Islet of Langerhans (tissue), 1 donor: ENCODE results near the gene ARL6IP1.
"Not testable (repeated sequence)": the region's sequence is repeated elsewhere in the genome, so short reads cannot be mapped to it uniquely, and the experiment has no call there.

Source experiments
- FAIRE-seq: peaks from one replicate; lab custom pipeline; 2011; peaks lifted over from hg19 to GRCh38; lab: Jason Lieb, UNC

The ARL6IP1 gene

DNA sequence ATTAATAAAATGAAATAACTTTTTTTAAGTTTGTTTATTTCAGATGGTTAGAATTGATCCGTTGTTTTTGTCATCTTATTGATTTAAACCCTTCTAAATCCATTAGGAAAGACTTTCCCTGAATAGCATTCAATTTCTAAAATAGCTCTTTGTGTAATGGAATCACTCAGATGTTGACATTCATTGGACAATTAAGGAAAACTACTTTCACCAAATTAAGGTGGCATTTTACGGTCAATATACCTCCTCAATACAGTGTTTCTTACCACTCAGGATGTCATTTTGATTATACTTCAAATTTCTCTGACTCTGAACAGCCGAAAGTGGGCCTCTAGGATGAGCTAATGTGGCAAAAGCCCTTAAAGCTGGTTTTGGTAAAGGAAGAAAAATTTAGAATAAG is 1.8 kb downstream of the ARL6IP1 start:
- peak; percentile 27 for FAIRE-seq

DNA sequence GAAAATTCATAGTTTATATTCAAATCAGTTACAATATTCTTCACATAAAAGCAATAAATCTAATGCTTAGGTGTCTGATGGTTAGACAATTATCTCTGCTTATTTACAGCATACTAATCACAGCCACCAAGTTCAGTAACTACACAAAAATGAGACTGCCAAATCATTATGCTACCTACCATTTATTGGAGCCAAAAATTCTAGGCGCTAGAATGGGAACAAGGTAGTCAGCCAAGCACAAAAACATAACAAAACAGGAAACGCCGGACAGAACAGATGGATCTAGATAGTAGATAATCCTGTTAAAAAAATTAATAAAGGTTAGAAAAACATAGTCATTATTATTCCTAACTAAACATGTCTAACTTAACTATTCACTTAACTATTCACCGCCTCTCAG is 3.6 kb downstream of the ARL6IP1 start:
- no peak for FAIRE-seq

DNA sequence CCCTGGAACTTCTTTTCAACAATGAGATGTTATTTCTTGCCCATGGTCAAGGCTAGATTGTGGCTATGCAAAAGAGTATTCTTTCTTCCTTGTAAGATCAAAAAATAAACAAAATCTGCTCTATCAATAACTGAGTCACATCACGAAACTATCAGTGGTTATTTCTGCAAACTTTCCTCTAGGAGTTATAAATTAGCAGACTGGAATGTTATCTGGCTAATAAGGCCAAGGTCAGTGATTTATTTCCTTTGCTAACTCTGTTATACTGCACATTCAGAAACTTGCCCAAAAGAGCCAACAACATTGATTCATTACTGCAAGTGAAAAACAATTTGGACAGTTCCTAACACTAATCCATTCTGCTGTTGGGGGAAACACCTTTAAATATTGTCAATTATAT is 5.0 kb downstream of the ARL6IP1 start:
- no peak for FAIRE-seq

DNA sequence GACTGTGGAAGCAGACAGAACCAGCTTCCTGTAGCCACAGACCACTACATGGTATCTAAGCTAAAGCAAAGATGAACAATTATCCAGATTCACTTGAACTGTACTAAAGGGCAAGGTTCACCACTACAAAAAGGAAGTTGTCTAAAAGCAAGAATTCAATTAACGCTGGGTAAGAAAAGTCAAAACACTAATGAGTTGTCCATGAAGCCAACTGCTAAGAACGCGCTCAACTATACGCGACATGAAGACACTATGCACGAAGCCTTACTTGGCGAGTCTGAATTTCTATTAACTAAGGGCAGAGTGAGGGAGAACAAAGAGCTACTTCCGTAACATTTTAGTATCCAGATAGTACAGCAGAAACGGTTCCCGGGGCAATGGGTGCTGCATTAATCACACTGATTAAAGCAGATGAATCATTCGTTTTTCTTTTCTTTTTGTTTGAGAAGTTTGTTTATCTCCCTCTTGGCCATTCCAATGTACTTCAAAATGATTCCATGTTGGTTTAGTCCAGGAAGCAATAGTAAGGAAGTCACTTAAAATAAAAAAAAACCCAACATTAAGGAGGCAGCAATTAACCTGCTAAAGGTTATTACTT is 8.4 kb downstream of the ARL6IP1 start:
- no peak for FAIRE-seq

DNA sequence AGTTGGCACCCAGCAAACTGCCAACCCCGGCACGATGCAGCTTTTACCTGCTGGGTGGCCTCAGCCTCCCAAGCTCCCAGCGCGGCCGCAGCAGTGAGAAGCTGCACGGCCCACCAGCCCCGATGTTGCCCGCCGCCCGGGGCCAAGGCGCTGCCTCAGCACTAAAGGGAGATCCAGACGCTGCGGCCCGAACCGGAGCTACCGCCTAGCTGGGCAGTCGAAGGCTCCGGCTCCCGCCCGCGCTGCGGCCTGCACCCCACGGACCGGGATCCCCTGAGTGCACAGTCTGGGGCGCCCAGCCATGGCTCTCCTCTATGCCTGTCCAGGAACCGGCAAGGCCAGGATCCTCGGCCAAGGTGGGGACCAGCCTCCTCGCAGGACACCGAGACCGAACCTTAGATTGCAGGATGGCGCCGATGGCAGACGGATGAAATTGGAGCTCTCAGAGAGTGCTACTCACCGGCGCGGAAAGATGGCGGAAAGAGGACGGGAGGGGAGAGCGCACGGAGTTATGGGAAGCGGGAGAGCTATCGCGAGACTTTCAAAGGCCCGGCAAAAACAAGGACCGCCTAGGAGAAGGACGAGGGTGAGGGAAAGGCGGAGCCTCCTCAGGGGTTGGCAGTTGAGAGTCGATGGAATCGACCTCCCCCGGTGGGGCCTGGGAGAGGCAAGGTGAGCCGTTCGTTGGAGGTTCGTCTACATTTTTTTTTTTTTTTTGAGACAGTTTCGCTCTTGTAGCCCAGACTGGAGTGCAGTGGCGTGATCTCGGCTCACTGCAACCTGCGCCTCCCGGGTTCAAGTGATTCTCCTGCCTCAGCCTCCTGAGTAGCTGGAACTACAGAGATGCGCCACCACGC is 11.3 kb downstream of the ARL6IP1 start, which contains the start of gene RPS15A:
Gene RPS15A (minus strand): TSS at position 485 of the 857 bp plus-strand sequence. CDS start 1,221 bp downstream, outside the sequence.
- FAIRE-seq = no peak

DNA sequence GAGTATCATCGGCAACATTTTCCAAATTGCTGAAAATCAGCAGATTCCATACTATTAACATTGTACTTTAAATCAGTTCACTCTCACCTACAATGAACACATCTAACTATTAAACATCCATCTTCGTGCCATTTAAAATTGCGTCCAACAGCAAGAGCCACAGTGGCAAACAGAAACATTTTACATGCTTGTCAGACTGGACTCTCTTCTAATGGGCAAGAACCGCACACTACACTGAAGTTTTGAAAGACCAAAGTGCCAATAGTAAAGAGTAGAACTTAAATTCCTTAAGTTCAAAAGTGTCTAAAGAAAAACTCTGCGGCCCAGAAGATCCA is 11.9 kb downstream of the ARL6IP1 start:
- no peak for FAIRE-seq

DNA sequence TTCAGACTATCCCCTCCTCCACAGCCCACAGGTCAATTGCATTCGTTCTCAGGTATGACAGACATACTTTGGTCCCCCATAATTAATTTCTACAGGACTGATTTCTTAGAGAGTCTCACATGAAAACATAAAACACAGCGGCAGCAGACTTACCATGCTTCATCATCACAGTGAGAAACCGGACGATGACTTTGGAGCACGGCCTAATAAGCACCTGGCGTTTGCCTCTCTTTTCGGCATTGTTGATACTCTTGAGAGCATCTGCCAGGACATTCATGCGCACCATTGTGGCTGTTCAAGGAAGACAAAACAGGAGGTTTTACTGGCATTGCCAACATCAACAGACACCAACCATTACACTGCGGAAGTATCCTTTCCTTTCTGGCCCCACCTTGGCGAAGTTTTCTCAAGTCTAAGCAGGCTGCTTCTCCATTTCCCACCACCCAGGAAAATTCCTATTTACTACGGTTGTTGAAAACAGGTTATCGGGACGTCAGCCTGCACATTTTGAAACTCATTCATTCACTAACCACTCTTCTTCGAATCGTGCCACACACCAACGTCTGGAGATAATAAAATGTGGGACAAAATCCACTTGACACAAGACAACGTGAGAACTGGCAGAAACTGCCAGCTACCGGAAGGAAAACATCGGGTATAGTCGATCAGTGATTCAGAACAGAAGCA is 12.4 kb downstream of the ARL6IP1 start:
- no peak for FAIRE-seq

DNA sequence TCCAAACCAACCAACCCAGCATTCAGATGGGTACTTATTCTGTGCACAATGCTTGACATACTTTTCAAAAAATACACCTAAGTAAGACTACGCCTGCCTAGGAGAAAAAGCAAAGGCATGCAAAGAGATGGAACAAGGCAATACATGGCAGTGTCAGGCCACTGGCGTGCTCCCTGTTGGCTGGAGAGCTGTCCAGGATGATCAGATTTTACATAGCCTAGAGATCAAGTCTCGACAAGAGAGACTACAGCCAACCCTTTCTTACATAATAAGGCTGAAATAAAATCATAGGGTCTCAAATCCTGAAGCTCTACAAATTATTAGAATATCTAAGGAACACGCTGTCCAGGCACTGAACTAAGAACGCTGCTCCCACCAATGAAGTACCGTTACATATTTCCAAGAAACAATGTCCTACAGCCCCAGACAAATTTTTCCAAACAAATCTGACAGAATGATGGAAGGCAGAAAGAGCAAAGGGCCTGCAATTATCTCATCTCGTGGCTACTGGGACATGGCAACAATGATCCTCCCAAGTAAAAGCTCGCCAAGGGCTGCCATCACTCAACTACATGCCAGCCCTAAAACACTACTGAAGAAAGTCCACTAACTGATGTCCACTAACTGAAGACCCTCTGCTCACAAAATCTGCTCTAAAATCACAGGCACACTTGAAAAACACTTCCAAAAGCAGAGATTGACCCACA is 16.3 kb downstream of the ARL6IP1 start:
- FAIRE-seq = no peak

DNA sequence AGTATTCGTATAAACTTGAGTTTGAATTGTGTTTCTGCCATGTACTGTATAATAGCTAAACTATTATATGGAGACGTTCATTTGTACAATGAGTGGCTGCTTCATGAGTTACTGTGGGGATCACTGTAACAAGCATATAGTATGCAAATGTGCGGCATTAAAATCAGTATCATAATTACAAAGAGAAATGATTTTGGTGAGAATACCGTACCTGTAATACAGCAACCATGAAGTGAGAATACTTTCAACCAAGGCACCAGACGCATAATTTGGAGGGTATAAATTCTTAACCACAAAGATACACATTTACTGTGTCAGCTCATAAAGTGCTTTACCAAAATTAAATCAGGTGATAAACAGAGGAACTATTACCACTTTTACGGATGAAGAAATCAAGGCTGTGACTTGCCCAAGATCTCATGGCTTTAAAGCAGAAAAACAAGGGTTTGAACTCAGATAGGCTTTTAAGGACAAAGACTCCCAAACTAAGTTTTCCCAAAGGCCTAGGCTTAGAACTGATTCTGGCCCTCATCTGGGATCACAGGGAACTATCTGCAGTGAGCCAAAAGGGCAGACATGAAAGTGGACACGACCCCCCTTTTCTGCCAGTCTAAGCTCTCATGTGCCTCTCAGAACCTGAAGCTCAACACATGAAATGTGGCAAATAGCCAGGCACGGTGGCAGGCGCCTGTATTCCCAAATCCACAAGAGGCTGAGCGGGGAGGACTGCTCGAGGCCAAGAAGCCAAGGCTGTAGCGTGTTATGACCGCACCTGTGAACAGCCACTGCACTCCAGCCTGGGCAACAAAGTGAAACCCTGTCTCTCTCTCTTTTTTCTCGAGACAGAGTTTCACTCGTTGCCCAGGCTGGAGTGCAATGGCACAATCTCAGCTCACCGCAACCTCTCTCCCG is 17.7 kb downstream of the ARL6IP1 start:
- no peak for FAIRE-seq

DNA sequence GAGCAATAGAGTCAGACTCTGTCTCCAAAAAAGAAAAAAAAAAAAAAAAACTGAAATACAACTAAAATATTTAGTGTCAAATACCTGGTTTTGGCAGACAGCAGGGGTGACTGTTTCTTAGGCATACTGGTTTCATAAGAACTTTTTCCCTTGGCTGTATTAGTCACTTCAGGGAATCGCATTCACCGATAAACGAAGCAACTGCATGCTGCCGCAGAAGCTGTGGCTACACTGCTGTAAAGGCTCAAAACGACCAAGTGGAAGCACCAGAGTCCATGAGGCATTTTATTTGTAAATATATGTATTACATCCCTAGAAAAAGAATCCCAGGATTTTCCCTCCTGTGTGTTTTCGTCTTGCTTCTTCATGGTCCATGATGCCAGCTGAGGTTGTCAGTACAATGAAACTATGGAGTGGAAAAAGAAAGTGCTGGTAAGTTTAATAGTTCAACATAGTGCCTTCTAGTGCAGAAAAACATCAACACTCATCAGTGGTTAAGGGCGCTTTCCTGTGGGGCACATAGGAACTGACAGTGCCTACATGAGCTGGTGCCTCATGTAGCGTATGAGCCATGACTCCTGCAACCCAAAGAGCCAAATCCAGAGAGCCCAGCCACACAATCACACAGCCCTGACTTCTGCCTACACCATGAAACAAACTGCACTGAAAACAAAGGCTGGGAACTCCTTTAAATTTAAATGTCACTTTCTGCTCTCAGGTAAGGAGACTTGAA is 18.5 kb downstream of the ARL6IP1 start:
- FAIRE-seq = no peak

DNA sequence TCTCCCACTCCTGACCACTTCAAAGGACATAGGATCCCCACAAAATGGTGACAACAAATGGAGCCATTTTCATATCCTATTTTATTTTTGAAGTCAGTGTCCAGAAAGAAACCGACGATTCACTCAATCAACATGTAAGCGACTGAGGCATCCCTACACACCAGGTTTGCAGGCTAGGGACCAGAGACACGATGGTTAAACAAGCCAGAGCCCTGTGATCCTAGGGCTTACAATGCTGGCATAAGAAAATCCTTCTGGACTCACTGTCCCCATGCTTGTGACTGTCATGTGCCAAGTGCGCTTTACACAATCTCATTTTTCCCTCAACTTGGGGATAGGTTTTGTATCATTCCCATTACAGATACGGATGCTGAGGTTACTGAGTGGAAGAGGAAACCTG is 20.1 kb downstream of the ARL6IP1 start:
- FAIRE-seq = not testable (repeated sequence)

DNA sequence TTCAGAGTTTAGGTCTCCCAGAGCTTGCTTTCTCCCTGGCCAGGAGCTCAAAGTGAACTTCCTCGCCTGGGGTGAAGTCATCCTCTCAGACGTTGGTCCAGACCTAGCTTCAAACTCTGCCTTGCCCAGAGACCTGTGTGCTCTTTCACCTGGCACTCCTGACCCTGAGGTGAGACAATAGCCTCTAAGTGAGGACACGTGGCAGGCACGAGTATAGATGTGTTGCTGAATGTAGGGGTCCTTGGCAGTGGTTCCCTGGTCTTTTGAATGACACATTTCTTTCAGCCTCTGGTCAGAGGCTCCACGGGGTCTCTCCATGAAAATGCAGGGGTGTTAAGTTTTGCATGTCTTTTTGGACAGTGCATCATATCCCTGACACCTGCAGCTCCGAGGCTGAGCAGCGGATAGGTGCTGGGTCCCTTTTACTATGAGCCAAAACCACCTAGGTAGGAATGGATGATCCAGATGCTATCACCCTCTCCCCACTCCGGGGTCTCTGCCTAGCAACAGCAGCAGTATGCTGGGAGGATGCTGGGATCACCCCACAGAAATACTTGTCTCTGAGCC is 20.8 kb downstream of the ARL6IP1 start:
- FAIRE-seq = not testable (repeated sequence)

DNA sequence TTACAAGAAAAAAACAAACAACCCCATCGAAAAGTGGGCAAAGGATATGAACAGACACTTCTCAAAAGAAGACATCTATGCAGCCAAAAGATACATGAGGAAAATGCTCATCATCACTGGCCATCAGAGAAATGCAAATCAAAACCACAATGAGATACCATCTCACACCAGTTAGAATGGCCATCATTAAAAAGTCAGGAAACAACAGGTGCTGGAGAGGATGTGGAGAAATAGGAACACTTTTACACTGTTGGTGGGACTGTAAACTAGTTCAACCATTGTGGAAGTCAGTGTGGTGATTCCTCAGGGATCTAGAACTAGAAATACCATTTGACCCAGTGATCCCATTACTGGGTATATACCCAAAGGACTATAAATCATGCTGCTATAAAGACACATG is 23.7 kb downstream of the ARL6IP1 start:
- not testable (repeated sequence) for FAIRE-seq

DNA sequence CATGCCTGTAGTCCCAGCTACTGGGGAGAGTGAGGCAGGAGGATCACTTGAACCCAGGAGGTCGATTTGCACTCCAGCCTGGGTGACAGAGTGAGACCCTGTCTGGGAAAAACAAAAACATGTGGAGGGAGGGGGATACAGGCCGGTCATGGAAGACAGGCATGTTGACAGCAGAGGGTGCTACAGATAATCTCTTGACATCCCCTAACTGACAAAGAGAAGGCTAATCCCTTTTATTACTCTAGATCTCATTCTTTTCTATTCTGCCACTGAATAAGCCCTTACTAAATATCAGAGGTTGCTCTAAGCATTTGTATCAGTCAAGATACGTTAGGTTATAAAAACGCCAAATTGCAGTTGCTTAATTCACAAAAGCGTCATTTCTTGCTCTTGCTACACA is 25.0 kb downstream of the ARL6IP1 start:
- not testable (repeated sequence) for FAIRE-seq

DNA sequence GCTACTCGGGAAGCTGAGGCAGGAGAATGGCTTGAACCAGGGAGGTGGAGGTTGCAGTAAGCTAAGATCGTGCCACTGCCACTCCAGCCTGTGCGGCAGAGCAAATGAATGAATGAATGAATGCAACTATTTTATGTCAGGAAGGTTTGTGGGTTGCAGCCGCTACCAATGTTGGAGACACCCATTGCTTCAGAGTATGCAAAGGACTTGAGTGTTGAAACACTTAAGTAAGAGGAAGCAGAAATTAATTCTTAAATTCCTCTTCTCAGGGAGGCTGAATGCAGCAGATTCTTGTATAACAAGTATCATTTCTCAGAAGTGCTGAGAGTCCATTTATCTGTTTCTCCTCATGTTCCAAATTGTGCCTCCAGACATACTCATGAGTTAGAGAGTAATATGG is 26.7 kb downstream of the ARL6IP1 start:
- FAIRE-seq = not testable (repeated sequence)

DNA sequence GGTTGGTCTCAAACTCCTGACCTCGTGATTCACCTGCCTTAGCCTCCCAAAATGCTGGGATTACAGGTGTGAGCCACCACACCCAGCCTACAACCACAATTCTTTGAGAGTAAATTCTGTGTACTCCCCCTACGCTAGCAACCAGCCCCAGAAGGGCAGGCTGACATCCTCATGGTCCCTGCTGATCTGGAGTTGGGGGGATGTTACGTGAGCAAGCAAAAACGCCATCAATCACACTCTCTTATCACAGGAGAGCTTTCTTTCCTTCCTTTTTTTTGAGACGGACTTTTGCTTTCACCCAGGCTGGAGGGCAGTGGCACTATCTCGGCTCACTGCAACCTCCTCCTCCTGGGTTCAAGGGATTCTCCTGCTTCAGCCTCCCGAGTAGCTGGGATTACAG is 29.2 kb downstream of the ARL6IP1 start:
- not testable (repeated sequence) for FAIRE-seq

DNA sequence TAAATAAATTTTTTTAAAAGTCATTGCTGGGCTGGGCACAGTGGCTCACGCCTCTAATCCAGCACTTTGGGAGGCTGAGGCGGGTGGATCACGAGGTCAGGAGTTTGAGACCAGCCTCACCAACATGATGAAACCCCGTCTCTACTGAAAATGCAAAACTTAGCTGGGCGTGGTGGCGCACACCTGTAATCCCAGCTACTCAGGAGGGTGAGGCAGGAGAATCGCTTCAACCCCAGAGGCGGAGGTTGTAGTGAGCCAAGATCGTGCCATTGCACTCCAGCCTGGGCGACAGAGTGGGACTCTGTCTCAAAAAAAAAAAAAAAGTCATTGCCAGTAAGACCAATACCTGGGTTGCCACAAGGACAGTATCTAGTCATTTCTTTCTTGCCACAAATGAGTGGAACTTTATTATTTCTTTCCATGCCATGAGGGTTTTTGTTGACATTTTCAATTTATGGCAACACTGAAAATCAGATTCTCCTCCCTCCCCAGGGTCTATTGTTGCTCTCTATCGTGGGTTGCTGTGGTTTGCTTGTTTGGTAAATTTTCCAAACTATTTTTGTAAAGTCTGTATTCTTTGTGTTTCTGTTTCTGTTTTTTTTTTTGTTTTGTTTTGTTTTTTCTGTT is 30.9 kb downstream of the ARL6IP1 start:
- not testable (repeated sequence) for FAIRE-seq

DNA sequence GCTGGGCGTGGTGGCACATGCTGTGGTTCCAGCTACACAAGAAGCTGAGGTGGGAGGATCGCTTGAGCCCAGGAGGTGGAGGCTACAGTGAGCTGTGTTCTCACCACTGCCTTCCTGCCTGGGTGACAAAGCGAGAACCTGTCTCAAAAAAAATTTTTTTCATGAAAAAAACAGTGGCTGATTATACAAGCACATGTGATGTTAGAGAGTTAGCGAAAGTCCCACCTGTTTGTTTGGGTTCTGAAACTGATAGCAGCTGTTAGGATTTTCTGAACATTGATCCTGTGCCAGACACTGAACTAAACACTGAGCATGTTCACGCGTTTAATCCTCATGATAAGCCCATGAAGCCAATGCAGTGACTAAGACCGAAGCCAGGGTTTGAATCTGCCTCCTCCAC is 34.1 kb downstream of the ARL6IP1 start:
- not testable (repeated sequence) for FAIRE-seq

DNA sequence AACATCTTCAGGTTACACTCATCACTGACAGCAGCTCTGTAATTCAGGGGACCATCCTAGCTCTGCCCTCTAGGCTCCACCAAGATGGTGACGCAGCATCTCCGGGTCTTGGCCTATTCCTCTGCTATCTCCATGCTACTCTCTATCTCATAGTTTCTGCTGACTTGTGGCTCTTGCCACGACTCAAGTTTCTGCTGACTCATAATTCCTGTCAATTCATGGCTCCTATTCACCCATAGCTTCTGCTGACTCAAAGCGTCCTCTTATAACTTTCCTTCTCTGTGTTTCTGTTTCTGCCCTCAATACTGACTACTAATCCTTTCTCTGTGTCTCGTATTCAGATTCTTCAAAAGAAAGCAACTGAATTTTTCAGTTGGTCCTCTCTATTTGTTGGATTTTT is 38.6 kb downstream of the ARL6IP1 start:
- FAIRE-seq = not testable (repeated sequence)
